ENCODE data around the gene C11orf24. TPM values are rescaled to one million over a fixed set of nuclear protein-coding genes. Genes with fewer than 3 reads are reported as not detected.

The C11orf24 gene
- total and polyA plus RNA-seq, 10 of the 15 experiments (the other 5 are each of a cell fraction or from before 2014, with no cell fraction given): 4.3 to 104 (median 41.4) TPM

GRCh38 chr11:68297812-68298658, 26.3 kb upstream of the C11orf24 start (continued):
- TF ChIP-seq CEBPB (IDR thresholded peaks at IDR 0.05; ENCODE audit: borderline replicate concordance in 1 of 2, low read depth in 2 of 2, low read length in 2 of 2) (no peak), NR2C1 (IDR thresholded peaks at IDR 0.05) (no peak), ATF7 (IDR thresholded peaks at IDR 0.05; ENCODE audit: low read depth) (no peak), FOS (IDR thresholded peaks at IDR 0.05; ENCODE audit: borderline replicate concordance, extremely low read depth, insufficient read length) (no peak), POLR2AphosphoS2 (IDR thresholded peaks at IDR 0.05; ENCODE audit: low read depth, low read length) (no peak), CBFB (IDR thresholded peaks at IDR 0.05; ENCODE audit: low read depth) (peak; percentile 79; the same call in 1 of the 2 replicates), CHD4 (IDR thresholded peaks at IDR 0.05) (no peak), YBX1 (IDR thresholded peaks at IDR 0.05) (no peak), RELA (IDR thresholded peaks at IDR 0.05; ENCODE audit: borderline replicate concordance, partially characterized antibody) (no peak), SMAD1 (IDR thresholded peaks at IDR 0.05; ENCODE audit: low read depth, partially characterized antibody) (no peak), NR2F1 (conservative IDR thresholded peaks at IDR 0.05) (no peak), KAT2A (conservative IDR thresholded peaks at IDR 0.05; ENCODE audit: control insufficient read depth, low read depth, low read length) (no peak), ATF2 (IDR thresholded peaks at IDR 0.05; ENCODE audit: low read length) (no peak), POLR2A (IDR thresholded peaks at IDR 0.05; ENCODE audit: low read depth, low read length) (no peak), CHD1 (IDR thresholded peaks at IDR 0.05; ENCODE audit: low read depth, low read length) (no peak), RAD51 (IDR thresholded peaks at IDR 0.05) (no peak), PAX5 (IDR thresholded peaks at IDR 0.05; ENCODE audit: borderline replicate concordance, low read depth, low read length) (no peak)
